Trophoblast cell (in vitro differentiated cells and primary cell): ENCODE results near the gene ULK3.
A peak's percentile ranks its signal among the peaks of the same experiment; 100 is the strongest.

Source experiments
- DNase-seq, 2 donors: peaks; one replicate each; pipeline ENCODE4 v3.0.0-alpha.2; 2016
- H2AFZ ChIP-seq: 2 replicates; pipeline ENCODE4 v1.6.1; 2013; ENCODE audit warnings: low read length, moderate library complexity, mild to moderate bottlenecking; ENCODE audit not compliant: insufficient read depth, poor library complexity
- H2AK5ac ChIP-seq: 2 replicates; pipeline ENCODE4 v1.6.1; 2013; ENCODE audit warnings: mild to moderate bottlenecking, low read length
- H2BK120ac ChIP-seq: 2 replicates; pipeline ENCODE4 v1.6.1; 2013; ENCODE audit warnings: low read length, mild to moderate bottlenecking, moderate library complexity; ENCODE audit not compliant: insufficient read depth, poor library complexity
- H2BK12ac ChIP-seq: 2 replicates; pipeline ENCODE4 v1.6.1; 2013; ENCODE audit warnings: mild to moderate bottlenecking, low read length, moderate library complexity
- H2BK5ac ChIP-seq: 2 replicates; pipeline ENCODE4 v1.6.1; 2013; ENCODE audit warnings: low read length, low read depth, moderate library complexity, mild to moderate bottlenecking; ENCODE audit not compliant: poor library complexity
- H3K14ac ChIP-seq: 2 replicates; pipeline ENCODE4 v1.6.1; 2013; ENCODE audit warnings: mild to moderate bottlenecking, low read length
- H3K18ac ChIP-seq: 2 replicates; pipeline ENCODE4 v1.6.1; 2013; ENCODE audit warnings: mild to moderate bottlenecking, low read length
- H3K23ac ChIP-seq: 2 replicates; pipeline ENCODE4 v1.6.1; 2013; ENCODE audit warnings: low read length
- H3K27ac ChIP-seq: 2 replicates; pipeline ENCODE4 v1.5.1; 2013; ENCODE audit warnings: low read depth, mild to moderate bottlenecking, inconsistent platforms, low read length, moderate library complexity
- H3K27me3 ChIP-seq: 2 replicates; pipeline ENCODE4 v1.6.1; 2013; ENCODE audit warnings: inconsistent platforms, mild to moderate bottlenecking, low read length, moderate library complexity; ENCODE audit not compliant: insufficient read depth
- H3K36me3 ChIP-seq, 2 experiments: 1 replicate in 1 of 2; 2 replicates in 1 of 2; pipeline ENCODE4 v1.6.1; 2013; ENCODE audit warnings: low read length in 2 of 2, mild to moderate bottlenecking in 2 of 2, moderate library complexity in 1 of 2; ENCODE audit not compliant: insufficient read depth in 2 of 2, control insufficient read depth in 1 of 2
- H3K4ac ChIP-seq: 2 replicates; pipeline ENCODE4 v1.6.1; 2013; ENCODE audit warnings: low read depth, mild to moderate bottlenecking, low read length, moderate library complexity
- H3K4me1 ChIP-seq, 2 experiments: 1 replicate in 1 of 2; 2 replicates in 1 of 2; pipeline ENCODE4 v1.6.1; 2013; ENCODE audit warnings: low read length in 2 of 2, mild to moderate bottlenecking in 2 of 2, moderate library complexity in 1 of 2; ENCODE audit not compliant: insufficient read depth in 2 of 2, control insufficient read depth in 1 of 2
- H3K4me2 ChIP-seq: 2 replicates; pipeline ENCODE4 v1.6.1; 2013; ENCODE audit warnings: inconsistent platforms, mild to moderate bottlenecking, low read length, moderate library complexity
- H3K4me3 ChIP-seq: 2 replicates; pipeline ENCODE4 v1.5.1; 2013; ENCODE audit warnings: mild to moderate bottlenecking, low read depth, low read length, inconsistent platforms
- H3K79me1 ChIP-seq: one replicate; pipeline ENCODE4 v1.6.1; 2013; ENCODE audit warnings: low read length
- H3K79me2 ChIP-seq: 2 replicates; pipeline ENCODE4 v1.6.1; 2013; ENCODE audit warnings: low read length, mild to moderate bottlenecking; ENCODE audit not compliant: control insufficient read depth, insufficient read depth, poor library complexity
- H3K9ac ChIP-seq: 2 replicates; pipeline ENCODE4 v1.6.1; 2013; ENCODE audit warnings: mild to moderate bottlenecking, low read length
- H3K9me3 ChIP-seq: 2 replicates; pipeline ENCODE4 v1.6.1; 2013; ENCODE audit warnings: low read depth, mild to moderate bottlenecking, control low read depth, inconsistent platforms, low read length; ENCODE audit not compliant: insufficient read depth
- H4K12ac ChIP-seq: 2 replicates; pipeline ENCODE4 v1.6.1; 2013; ENCODE audit warnings: low read depth, mild to moderate bottlenecking, low read length, moderate library complexity
- H4K8ac ChIP-seq: 2 replicates; pipeline ENCODE4 v1.6.1; 2013; ENCODE audit warnings: low read depth, mild to moderate bottlenecking, low read length, moderate library complexity
- H4K91ac ChIP-seq: one replicate; pipeline ENCODE4 v1.6.1; 2013; ENCODE audit warnings: low read depth, mild to moderate bottlenecking, low read length, moderate library complexity
- WGBS: extraction: QIAGEN DNeasy Blood & Tissue Kit; methylation state at CpG from one replicate; pipeline ENCODE4 v1.1.7; 2013; ENCODE audit warnings: missing lambda C conversion rate; ENCODE audit not compliant: insufficient read length, insufficient coverage; ENCODE audit errors: extremely low coverage; 5-methylcytosine and 5-hydroxymethylcytosine counted together

Gene ULK3

DNA sequence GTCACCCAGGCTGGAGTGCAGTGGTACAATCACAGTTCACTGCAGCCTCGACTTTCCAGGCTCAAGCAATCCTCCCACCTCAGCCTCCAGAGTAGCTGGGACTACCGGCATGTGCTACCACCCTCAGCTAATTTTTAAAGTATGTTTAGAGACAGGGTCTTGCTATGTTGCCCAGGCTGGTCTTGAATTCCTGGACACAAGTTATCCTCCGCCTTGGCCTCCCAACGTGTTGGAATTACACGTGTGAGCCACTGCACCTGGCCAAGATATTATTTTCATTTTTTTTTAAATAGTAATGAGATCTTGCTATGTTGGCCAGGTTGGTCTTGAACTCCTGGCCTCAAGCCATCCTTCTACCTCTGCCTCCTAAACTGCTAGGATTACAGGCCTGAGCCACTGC is 42.5 kb upstream of the ULK3 start:
- Histone ChIP-seq H3K9ac (no peak overlapping the region), H3K4me2 (no peak overlapping the region), H3K27me3 (no peaks in the 10 kb centered on the region), H2BK5ac (no peak overlapping the region), H3K79me2 (peaks cover 5% of the 10 kb centered on the region), H3K79me1 (peaks cover 5% of the 10 kb centered on the region), H3K4ac (no peak overlapping the region), H3K9me3 (peaks cover 4% of the 10 kb centered on the region), H2AK5ac (no peak overlapping the region), H4K8ac (no peak overlapping the region), H4K91ac (no peak overlapping the region), H3K4me3 (no peak overlapping the region), H3K4me1 (peaks cover 7 to 12% of the 10 kb centered on the region in 2 experiments), H3K36me3 (no peaks in the 10 kb centered on the region), H2BK12ac (no peak overlapping the region), H3K14ac (no peak overlapping the region), H3K23ac (no peak overlapping the region), H2BK120ac (no peak overlapping the region), H4K12ac (no peak overlapping the region), H3K18ac (no peak overlapping the region), H2AFZ (no peak overlapping the region), H3K27ac (no peak overlapping the region)
- peak; percentile 70 to 80 for DNase-seq
- no CpG with 5 or more reads among the region's 5 CpGs for WGBS

DNA sequence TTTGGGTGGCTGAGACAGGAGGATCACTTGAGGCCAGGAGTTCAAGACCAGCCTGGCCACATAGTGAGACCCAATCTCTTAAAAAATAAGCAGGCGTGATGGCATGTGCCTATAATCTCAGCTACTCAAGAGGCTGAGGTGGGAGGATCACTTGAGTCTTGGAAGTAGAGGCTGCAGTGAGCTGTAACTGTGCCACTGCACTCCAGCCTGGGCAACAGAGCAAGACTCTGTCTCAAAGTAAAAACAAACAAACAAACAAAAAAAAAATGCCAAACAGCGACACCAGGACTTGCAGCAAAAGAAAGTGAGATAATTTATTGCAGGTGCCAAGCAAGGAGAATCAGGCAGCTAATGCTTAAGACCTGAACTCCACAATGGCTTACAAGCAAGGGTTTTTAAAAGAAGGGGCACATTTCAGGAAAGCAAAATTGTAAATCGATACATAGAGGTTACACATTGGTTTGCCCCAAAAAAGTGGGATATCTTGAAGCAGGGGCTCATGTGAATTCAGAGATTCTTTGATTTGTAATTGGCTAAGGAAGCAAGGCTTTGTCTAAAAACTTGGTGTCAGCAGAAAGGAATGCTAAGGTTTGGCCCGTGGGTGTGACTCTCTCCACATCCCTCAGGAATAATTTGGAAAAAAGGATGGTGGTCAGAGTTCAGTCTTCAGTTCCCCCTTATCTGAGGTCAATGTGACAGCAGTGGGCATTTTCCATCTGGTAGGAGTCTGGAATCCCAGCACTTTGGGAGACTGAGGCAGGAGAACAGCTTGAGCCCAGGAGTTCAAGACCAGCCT is 41.7 kb upstream of the ULK3 start:
- H3K4me3 ChIP-seq = no peak overlapping the region
- H3K4ac ChIP-seq = no peak overlapping the region
- no peak overlapping the region for H2AK5ac ChIP-seq
- no peak overlapping the region for H3K14ac ChIP-seq
- no peaks in the 10 kb centered on the region for H3K79me1 ChIP-seq
- no peaks in the 10 kb centered on the region for H3K27me3 ChIP-seq
- no peak overlapping the region for H2BK12ac ChIP-seq
- no peak overlapping the region for H4K8ac ChIP-seq
- peak in 1 of 2 donors; percentile 57 for DNase-seq
- no peak overlapping the region for H4K91ac ChIP-seq
- no peak overlapping the region for H3K23ac ChIP-seq
- H3K79me2 ChIP-seq = no peaks in the 10 kb centered on the region
- no peak overlapping the region for H2AFZ ChIP-seq
- H2BK120ac ChIP-seq = no peak overlapping the region
- no peaks in the 10 kb centered on the region for H3K36me3 ChIP-seq
- no peak overlapping the region for H2BK5ac ChIP-seq
- H4K12ac ChIP-seq = no peak overlapping the region
- no peak overlapping the region for H3K18ac ChIP-seq
- H3K27ac ChIP-seq = no peak overlapping the region
- H3K4me2 ChIP-seq = no peak overlapping the region
- peaks cover 7 to 9% of the 10 kb centered on the region in 2 experiments for H3K4me1 ChIP-seq
- no peak overlapping the region for H3K9ac ChIP-seq
- no CpG with 5 or more reads among the region's 4 CpGs for WGBS
- peaks cover 4% of the 10 kb centered on the region for H3K9me3 ChIP-seq

DNA sequence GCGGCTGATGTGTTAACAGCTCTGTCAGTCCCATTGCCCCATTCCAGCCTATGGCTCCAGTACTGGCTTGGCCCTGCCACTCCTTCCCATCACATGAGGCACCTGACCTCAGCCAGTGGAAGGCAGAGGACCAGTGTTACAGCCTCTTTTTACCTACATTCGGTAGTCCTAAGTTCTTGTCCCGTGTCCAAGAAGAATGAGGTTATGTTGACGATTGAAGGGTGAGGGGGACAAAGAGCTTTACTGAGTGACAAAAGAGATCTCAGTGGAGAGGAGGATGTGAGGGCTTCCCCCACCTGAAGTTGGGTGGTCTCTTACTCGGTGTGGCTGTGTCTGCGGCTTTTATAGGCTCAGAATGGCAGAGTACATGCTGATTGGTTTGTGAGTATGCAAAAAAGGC is 39.6 kb upstream of the ULK3 start:
- Histone ChIP-seq H3K36me3 (no peaks in the 10 kb centered on the region), H4K91ac (no peak overlapping the region), H4K12ac (no peak overlapping the region), H3K79me1 (no peaks in the 10 kb centered on the region), H3K9ac (no peak overlapping the region), H3K4me2 (no peak overlapping the region), H2BK120ac (no peak overlapping the region), H2AK5ac (no peak overlapping the region), H3K4me1 (peaks cover 0 to 2% of the 10 kb centered on the region in 2 experiments), H3K4me3 (no peak overlapping the region), H2BK5ac (no peak overlapping the region), H3K4ac (no peak overlapping the region), H2BK12ac (no peak overlapping the region), H3K14ac (no peak overlapping the region), H3K27ac (no peak overlapping the region), H3K79me2 (no peaks in the 10 kb centered on the region), H2AFZ (no peak overlapping the region), H3K27me3 (no peaks in the 10 kb centered on the region), H3K18ac (no peak overlapping the region), H3K23ac (no peak overlapping the region), H4K8ac (no peak overlapping the region), H3K9me3 (peaks cover 4% of the 10 kb centered on the region)
- no CpG with 5 or more reads among the region's 6 CpGs for WGBS
- no peak for DNase-seq

DNA sequence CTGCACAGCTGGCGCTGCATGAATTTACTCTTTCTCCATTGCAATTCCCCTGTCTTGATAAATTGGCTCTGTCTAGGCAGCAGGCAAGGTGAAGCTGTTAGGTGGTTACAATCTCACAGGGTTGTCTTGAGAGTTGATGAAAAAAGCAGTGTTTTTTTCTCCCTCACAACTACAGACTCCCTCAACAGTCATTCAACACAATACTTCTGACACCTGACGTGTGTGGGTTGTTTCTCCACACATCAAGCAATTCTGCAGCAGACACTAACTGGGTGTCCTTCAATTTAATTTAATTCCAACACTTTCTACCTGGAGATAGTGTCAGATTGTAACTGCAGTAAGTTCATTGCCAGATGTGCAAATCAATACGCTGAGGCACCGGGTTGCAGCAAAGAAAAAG is 35.3 kb upstream of the ULK3 start:
- Histone ChIP-seq H2AK5ac (no peak overlapping the region), H3K9me3 (peaks cover 4% of the 10 kb centered on the region), H4K12ac (no peak overlapping the region), H3K4ac (no peak overlapping the region), H3K4me3 (no peak overlapping the region), H3K23ac (no peak overlapping the region), H2BK12ac (no peak overlapping the region), H3K9ac (no peak overlapping the region), H3K27ac (no peak overlapping the region), H4K8ac (no peak overlapping the region), H4K91ac (no peak overlapping the region), H3K27me3 (no peaks in the 10 kb centered on the region), H3K4me1 (peaks cover 0 to 3% of the 10 kb centered on the region in 2 experiments), H2BK120ac (no peak overlapping the region), H3K36me3 (no peaks in the 10 kb centered on the region), H3K79me2 (no peaks in the 10 kb centered on the region), H3K79me1 (peaks cover 4% of the 10 kb centered on the region), H2BK5ac (no peak overlapping the region), H2AFZ (no peak overlapping the region), H3K18ac (no peak overlapping the region), H3K4me2 (no peak overlapping the region), H3K14ac (no peak overlapping the region)
- no peak for DNase-seq
- WGBS = no CpG with 5 or more reads among the region's 4 CpGs
